ENCODE data around the gene SPTSSA.
A peak's percentile ranks its signal among the peaks of the same experiment; 100 is the strongest.
"Not testable (repeated sequence)": the region's sequence is repeated elsewhere in the genome, so short reads cannot be mapped to it uniquely, and the experiment has no call there.

SPTSSA gene

DNA sequence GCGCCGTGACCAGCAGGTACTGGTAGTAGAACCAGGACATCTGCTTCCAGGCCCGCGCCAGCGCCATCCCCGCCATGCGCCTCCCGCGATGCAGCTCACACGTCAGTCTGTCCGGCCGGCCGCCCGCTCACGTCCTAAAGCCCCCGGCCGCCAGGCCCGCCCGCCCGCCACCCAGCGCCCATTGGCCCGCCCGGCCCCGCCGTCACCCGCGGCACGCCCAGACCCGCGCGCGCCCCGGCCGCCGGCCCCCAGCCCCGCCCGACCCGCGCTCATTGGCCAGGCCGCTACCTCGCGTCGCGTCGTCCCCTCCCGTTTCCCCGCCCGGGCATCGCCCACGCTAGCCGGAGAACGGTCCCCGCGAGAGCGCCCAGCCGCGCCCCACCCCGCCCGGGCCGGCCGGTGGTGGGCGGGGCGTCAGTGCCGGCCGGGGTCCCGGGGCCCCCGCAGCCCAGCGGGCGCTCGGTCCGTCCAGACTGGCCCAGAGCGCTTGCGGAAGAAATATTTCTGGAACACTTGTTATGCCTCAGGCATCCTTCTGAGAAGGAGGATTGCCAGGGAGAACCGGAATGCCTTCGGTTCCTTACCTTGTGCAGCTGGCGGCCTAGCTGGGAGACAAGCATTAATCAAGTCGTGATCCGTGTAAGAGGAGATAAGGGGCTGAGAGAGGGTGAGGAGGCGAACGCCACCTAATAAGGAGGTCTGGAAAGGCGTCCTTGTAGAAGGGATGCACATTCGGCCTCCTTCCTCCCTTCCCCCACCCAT is at the start of gene SPTSSA:
TSS of gene SPTSSA (minus strand) at position 109 of the 762 bp plus-strand sequence. CDS start at position 76, 33 bp downstream.
- DNase-seq (ENCODE audit: low read depth) = peak; percentile 93

- DNase-seq (ENCODE audit: low read depth) = no peak
These were observed 45.8 kb upstream of the SPTSSA start for GRCh38 chr14:34507884-34508283.

DNA sequence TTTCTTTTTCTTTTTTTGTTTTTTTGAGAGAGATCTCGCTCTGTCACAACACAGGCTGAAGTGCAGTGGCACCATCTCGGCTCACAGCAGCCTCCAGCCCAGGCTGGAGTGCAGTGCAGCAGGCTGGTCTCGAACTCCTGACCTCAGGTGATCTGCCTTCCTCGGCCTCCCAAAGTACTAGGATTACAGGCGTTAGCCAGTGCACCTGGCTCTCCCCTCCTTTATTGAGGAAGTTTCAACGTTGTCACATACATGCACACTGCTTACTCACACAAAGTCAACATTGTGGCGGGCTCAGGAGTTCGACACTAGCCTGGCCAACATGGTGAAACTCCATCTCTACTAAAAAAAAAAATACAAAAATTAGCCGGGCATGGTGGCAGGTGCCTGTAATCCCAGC is 45.4 kb upstream of the SPTSSA start:
- no peak for DNase-seq (ENCODE audit: low read depth)

GRCh38 chr14:34505124-34505491 is 43.1 kb upstream of the SPTSSA start:
- not testable (repeated sequence) for DNase-seq (ENCODE audit: low read depth)

DNA sequence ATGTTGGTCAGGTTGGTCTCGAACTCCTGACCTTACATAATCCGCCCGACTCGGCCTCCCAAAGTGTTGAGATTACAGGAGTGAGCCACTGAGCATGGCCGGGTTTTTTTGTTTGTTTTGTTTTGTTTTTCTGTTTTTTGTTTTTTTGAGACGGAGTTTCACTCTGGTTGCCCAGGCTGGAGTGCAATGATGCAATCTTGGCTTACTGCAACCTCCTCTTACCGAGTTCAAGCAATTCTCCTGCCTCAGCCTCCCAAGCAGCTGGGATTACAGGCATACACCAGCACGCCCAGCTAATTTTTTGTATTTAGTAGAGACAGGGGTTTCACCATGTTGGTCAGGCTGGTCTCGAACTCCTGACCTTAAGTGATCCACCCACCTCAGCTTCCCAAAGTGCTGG is 42.0 kb upstream of the SPTSSA start:
- not testable (repeated sequence) for DNase-seq (ENCODE audit: low read depth)

DNA sequence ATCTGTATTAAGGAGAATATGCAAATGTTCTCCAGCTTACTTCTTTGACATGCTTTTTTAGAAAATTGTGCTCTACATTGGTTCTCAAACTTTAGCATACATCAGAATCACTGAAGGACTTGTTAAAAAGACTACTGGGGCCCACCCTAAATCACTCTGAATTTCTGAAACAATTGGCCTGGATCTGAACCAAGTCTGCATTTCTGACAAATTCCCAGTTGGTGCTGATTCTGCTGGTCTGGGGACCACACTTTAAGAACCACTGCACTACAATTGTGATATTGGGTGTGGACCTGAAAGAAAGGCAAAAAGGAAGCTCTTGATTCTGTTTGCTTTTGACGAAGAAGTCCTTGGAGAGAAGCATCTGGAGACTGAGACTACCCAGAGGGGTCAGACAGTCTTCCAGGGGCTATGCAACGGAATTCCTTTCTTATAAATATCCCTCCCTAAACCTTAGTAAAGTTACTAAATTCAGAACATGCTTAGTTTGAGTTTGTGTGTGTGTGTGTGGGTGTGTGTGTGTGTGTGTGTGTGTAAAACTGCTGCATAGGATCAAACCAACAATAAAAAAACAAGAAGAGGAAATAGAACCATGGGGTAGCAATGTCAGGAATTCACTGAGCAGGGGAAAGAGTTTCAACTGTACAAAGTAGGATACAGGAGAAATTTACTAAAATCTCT is 40.6 kb upstream of the SPTSSA start:
- DNase-seq (ENCODE audit: low read depth) = no peak

GRCh38 chr14:34502001-34502400 is 40.0 kb upstream of the SPTSSA start:
- DNase-seq (ENCODE audit: low read depth) = no peak

DNA sequence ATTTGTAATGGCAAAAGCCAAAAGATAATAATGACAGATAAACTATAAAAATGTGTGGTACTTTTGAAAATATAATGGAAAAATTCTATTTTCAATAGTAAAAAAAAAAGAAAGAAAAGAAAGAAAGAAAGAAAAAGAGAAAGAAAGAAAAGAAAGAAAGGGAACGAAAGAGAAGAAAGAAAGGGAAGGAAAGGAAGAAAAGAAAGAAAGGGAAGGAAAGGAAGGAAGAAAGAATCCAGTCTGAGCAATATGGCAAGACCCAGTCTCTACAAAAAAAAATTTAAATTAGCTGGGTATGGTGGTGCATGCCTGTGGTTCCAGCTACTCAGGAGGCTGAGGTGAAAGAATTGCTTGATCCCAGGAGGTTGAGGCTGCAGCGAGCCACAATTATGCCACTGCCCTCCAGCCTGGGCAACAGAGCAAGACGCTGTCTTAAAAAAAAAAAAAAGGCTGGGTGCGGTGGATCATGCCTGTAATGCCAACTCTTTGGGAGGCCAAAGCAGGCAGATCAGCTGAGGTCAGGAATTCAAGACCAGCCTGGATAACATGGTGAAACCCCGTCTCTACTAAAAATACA is 39.1 kb upstream of the SPTSSA start:
- no peak for DNase-seq (ENCODE audit: low read depth)

DNA sequence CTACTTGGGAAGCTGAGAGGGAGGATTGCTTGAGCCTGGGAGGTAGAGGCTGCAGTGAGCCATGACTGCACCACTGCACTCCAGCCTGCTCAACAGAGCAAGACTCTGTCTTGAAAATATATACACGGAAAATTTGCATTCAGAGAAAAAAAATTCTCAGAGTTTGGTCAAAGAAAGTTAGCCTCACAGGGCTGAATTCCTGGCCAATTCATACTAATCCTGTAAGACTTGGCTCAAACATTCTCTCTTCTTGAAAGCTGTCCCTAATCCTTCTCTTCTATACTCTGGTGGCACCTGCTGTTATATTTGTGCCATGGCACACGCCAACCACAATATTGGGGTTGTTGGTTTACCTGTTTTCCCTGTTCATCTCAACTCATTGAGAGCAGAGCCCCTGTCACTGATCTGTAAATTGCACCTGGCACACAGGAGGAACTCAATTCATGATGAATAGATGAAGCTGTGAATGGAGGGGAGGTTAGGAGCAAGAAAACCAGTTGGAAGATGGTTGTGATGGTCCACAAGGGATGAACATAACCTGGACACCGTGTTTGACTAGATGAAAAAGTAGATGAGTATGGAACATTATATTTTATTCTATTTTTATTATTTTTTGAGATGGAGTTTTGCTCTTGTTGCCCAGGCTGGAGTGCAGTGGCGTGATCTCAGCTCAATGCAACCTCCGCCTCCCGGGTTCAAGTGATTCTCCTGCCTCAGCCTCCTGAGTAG is 36.8 kb upstream of the SPTSSA start:
- no peak for DNase-seq (ENCODE audit: low read depth)

DNA sequence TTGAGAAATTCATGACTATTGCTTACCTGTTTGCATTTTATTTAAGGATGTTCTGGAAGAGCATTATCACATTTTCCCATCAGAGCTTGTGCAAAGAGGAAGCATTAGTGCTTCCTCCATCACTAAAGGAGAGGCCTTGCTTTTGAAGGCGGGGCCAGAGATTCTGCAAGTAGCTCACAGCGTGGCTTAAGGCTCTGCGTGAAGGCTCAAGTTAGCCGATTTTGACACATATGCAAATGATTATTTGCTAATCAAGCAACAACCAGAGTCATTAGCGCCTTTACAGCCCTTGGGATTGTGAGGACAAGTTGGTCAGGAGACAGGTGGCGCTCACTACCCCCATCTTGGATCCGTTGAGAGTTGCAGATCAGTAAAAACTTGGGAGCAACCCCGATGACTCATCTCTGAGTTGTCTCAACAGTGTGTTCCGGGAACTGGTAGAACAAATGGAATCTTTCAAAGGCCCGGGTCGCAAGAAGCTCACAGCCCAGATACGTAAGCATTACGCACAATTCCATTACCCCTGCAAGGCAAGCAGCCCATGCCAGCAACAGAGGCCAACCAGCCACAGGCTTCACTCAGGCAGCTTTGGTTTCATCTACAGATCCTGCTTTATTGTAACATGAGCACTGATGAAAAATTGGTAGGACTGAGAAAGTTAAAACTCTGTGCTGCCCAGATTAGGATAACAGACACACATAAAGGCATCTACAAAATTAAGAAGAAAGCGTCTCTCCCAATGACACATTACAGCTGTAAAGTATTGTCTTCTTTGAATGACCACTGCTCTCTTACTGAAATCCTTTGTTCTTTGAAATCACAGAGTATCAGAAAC is 34.9 kb upstream of the SPTSSA start:
- DNase-seq (ENCODE audit: low read depth) = no peak

GRCh38 chr14:34496007-34496678 is 34.1 kb upstream of the SPTSSA start:
- no peak for DNase-seq (ENCODE audit: low read depth)

GRCh38 chr14:34489324-34489723 is 27.3 kb upstream of the SPTSSA start:
- no peak for DNase-seq (ENCODE audit: low read depth)

DNA sequence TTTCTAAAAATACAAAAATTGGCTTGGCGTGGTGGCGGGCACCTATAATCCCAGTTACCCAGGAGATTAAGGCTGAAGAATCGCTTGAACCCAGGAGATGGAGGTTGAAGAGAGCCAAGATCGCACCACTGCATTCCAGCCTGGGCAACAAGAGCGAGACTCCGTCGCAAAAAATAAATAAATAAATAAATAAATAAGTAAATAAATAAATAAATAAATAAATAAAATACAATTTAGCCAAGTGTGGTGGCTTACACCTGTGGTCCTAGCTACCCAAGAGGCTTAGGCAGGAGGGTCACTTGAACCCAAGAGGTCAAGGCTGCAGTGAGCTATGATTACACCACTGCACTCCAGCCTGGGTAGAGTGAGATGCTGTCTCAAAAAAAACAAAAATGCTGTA is 26.5 kb upstream of the SPTSSA start:
- DNase-seq (ENCODE audit: low read depth) = no peak

GRCh38 chr14:34484726-34485125 is 22.7 kb upstream of the SPTSSA start:
- no peak for DNase-seq (ENCODE audit: low read depth)

DNA sequence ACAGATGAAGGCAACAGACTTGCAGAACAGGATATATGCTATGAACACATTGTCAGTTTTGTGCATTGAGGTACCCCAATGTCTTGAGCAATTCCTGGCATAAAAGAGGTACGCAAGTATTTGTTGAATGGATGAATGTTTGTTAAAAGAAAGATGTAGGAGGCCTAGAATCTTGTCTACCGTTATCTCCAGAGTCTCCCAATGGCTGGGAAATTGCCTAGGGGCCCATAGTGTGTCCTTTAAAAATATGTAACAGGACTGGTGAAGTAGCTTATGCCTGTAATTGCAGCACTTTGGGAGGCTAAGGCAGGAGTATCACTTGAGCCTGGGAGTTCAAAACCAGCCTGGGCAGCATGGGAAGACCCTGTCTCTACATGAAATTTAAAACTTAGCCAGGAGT is 20.4 kb upstream of the SPTSSA start:
- DNase-seq (ENCODE audit: low read depth) = no peak

- no peak for DNase-seq (ENCODE audit: low read depth)
These were observed 17.7 kb upstream of the SPTSSA start for GRCh38 chr14:34479694-34480093.

DNA sequence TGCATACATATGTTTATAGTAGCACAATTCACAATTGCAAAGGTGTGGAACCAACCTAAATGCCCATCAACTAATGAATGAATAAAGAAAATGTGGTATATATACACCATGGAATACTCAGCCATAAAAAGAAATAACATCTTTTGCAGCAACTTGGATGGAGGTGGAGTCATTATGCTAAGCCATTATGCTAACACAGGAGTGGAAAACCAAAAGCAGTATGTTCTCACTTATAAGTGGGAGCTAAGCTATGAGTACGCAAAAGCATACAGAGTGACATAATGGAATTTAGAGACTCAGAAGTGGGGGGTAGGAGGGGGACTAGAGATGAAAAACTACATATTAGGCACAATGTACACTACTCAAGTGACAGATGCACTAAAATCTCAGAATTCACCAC is 16.2 kb upstream of the SPTSSA start:
- DNase-seq (ENCODE audit: low read depth) = no peak

DNA sequence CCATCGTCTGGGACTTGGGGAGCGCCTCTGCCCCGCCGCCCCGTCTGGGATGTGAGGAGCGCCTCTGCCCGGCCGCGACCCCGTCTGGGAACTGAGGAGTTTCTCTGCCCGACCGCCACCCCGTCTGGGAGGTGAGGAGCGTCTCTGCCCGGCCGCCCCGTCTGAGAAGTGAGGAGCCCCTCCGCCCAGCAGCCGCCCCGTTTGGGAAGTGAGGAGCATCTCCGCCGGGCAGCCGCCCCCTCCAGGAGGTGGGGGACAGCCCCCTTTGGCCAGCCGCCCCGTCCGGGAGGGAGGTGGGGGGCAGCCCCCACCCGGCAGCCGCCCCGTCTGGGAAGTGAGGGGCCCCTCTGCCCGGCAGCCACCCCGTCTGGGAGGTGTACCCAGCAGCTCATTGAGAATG is 14.0 kb upstream of the SPTSSA start:
- DNase-seq (ENCODE audit: low read depth) = not testable (repeated sequence)

GRCh38 chr14:34475163-34475562 is 13.1 kb upstream of the SPTSSA start:
- DNase-seq (ENCODE audit: low read depth) = no peak

- DNase-seq (ENCODE audit: low read depth) = no peak
These were observed 12.2 kb upstream of the SPTSSA start for GRCh38 chr14:34474187-34474679.

- no peak for DNase-seq (ENCODE audit: low read depth)
These were observed 10.8 kb upstream of the SPTSSA start for GRCh38 chr14:34472706-34473279.

Measured in activated T-cell treated with anti-CD3 and anti-CD28 coated beads for 48 hours (primary cell).